Body of pancreas (tissue), 4 donors: ENCODE results near the gene TMEM255B.

Experiments
- POLR2A ChIP-seq, 3 donors: fragments of 450-650 bp; IDR thresholded peaks; one replicate each; pipeline ENCODE4 v1.6.1; 2016; ENCODE audit warnings: antibody characterized with exemption in 3 of 3, mild to moderate bottlenecking in 2 of 3
- TF ChIP-seq, protein P1 (sequence below), 7 experiments: fragments of 450-650 bp in 4 of 7; fragments of 200-600 bp in 3 of 7; sonication (generic) in 3 of 7; IDR thresholded peaks; one replicate each; pipeline ENCODE4 v1.5.1; 2016 to 2019; ENCODE audit warnings: antibody characterized with exemption in 7 of 7

DNA sequence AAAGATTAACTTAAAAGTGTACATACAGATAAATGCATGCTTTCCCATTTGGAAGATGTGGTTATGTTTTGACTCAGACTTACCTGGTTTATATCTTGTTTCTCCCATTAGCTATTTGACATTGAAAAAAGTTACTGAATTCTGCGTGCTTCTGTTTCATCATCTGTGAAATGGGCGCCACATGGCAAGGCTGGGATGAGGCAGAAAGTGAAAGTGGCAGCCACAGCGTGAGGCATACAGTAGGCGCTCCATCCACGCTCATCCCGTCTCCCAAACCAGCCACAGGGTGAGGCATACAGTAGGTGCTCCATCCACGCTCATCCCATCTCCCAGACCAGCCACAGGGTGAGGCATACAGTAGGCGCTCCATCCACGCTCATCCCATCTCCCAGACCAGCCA, 14.0 kb upstream of the TMEM255B start:
- TF ChIP-seq POLR2A (IDR thresholded peaks at IDR 0.05) = no peak
- TF ChIP-seq, protein P1, sequence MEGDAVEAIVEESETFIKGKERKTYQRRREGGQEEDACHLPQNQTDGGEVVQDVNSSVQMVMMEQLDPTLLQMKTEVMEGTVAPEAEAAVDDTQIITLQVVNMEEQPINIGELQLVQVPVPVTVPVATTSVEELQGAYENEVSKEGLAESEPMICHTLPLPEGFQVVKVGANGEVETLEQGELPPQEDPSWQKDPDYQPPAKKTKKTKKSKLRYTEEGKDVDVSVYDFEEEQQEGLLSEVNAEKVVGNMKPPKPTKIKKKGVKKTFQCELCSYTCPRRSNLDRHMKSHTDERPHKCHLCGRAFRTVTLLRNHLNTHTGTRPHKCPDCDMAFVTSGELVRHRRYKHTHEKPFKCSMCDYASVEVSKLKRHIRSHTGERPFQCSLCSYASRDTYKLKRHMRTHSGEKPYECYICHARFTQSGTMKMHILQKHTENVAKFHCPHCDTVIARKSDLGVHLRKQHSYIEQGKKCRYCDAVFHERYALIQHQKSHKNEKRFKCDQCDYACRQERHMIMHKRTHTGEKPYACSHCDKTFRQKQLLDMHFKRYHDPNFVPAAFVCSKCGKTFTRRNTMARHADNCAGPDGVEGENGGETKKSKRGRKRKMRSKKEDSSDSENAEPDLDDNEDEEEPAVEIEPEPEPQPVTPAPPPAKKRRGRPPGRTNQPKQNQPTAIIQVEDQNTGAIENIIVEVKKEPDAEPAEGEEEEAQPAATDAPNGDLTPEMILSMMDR (IDR thresholded peaks at IDR 0.05) = no peak
